GM18858 (cell line): ENCODE data around the gene EDARADD.
"Not testable (repeated sequence)": the region's sequence is repeated elsewhere in the genome, so short reads cannot be mapped to it uniquely, and the experiment has no call there.

Experiments used
- ATAC-seq: cut with Tn5 transposase; IDR thresholded peaks from one replicate; pipeline ENCODE4 v1.9.1; 2021; ENCODE audit not compliant: unreplicated experiment

The EDARADD gene

DNA sequence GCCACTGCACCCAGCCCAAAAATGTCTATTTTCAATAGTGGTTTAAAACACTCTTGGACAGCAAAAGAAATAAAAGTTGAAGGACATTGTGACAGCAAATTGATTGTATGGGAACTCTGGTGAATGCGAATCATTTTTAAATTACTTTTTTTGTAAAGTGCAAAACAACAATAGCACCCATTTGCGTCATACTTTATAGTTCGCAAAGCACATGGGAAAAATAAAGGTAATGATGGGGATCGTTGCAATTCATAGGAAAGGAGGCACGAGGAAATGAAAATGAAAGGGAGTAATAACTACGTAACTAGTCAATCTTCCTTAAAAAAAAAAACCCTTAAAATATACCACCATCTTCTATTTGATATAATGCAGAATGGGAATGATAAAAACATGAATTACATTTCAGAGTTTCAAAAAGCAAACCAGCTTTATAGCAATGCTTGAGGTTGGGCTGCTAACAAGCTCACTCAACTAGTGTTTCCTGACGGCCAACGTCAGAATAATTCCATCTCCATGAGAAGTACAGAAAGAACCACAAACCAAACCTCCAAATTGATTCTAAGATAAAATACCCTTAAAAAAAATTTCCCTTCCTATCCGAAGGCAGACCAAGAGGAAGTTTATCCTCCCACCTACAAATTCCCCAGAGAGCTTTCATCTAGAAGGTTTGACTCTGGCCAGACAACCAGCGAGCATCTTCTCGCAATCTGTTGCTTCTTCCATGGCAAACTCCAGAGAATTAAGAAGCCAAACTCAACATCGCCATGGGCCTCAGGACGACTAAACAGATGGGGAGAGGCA lies at the start of gene EDARADD:
EDARADD (plus strand) TSS at position 606 of the 801 bp plus-strand sequence; CDS start at position 765, 159 bp downstream.
- no peak for ATAC-seq

DNA sequence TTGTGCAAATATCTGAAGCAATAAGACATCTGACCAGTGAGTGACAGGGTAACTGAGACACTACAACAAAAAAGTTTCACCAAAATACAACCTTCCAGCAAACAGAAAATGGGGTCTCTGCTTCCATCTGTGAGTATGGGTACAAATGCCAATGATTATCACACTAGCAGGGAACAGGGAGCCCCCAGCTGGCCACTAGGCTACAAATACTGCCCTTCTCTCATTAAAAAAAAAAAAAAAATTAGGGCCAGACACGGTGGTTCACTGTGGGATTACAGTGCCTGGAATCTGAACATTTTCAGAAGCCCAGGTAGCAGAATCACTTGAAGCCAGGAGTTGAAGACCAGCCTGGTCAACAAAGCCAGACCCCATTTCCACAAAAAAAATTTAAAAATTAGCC lies 48.4 kb upstream of the EDARADD start:
- no peak for ATAC-seq

DNA sequence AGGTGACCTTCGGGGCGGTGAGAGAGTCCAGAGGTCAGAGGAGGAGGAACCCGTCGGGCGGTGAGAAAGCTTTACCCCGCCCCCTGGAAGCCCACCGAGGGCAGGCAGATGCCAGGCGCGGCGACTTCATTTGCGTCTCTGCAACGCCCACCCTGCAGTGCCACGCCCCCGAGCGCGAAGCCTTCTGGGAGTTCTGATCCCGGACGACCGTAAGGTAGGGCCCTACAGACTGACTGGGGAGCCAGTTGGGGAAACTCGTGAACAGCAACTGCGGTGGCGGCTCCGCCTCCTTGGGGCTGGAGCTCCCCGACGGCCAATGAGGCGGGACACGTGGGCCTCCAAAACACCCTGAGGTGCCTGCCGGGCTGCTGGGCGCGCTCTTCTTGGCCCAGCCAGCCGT lies 46.0 kb upstream of the EDARADD start:
- ATAC-seq = no peak

DNA sequence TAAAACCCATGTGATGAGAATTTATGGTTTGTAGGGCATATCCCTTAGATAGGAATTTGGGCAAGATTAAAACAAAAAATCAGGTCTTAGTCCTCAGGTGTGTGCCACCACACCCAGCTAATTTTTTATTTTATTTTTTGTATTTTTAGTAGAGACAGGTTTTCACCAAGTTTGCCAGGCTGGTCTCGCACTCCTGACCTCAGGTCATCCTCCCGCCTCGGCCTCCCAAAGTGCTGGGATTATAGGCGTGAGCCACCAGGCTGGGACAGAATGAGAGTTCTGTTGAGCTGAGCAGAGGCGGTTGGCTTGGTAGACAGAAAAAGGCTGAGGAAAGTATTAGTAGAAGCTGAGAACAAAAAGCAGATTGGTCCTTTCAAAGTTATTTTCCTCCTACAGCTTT lies 43.8 kb upstream of the EDARADD start:
- ATAC-seq = no peak

DNA sequence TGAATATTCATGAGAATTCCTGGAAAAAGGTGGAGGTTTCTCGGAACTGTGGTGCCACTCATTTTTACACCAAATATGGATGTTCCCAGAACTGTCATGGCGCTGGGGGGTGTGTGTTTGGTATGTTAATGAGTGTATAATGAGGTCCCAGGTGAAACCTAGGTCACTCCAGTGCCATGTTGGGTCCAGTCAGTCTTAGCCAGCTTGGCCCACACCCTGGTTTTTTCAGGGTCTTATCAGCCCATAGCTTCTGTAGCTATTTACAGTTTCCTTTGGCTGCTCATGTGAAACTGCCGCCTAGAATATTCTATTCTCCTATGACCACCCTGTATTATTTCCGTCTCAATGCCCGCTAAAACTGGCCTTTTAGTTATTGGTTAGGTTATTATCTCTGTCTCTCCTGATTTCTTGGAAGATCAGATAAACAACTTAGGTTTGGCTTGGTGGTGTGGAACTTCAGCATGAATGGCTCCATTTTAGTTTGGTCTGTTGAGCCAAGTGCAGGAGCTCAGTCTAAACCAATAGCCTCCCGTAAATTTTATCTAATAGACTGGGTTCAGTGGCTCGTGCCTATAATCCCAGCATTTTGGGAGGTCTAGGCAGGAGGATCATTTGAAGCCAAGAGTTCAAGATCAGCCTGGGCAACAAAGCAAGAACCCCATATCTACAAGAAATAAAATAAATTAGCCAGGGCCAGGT lies 42.1 kb upstream of the EDARADD start:
- ATAC-seq = no peak

DNA sequence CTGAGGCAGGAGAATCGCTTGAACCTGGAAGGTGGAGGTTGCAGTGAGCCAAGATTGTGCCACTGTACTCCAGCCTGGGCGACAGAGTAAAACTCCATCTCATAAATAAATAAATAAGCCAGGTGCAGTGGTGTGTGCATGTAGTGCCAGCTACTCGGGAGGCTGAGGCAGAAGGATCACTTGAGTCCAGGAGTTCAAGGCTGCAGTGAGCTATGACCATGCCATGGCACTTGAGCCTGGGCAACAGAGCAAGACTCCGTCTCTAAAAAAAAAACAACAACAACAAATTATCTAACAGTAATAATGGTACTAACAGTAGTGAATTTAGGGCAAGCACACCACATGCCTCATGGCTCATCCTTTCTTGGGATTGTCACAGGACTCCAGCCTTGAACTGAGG lies 41.3 kb upstream of the EDARADD start:
- ATAC-seq = not testable (repeated sequence)

DNA sequence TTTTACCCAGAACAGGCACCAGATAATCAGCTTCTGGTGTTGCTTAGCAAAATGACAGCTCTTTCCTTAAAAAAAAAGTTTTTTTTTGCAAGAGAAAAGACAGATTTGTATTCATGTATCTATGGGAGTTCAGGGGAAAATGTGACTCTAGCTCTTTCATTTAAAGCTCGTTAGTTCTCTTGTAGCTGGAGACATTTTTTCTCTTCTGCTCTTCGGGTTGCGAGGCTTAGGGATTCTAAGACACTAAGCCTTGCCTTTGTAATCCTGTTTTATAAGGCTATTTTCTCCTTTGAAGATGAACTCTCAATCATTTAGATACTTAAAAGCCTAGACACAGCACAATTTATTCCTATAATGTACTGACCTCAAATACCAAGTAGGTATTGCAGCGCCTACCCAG lies 40.3 kb upstream of the EDARADD start:
- no peak for ATAC-seq

DNA sequence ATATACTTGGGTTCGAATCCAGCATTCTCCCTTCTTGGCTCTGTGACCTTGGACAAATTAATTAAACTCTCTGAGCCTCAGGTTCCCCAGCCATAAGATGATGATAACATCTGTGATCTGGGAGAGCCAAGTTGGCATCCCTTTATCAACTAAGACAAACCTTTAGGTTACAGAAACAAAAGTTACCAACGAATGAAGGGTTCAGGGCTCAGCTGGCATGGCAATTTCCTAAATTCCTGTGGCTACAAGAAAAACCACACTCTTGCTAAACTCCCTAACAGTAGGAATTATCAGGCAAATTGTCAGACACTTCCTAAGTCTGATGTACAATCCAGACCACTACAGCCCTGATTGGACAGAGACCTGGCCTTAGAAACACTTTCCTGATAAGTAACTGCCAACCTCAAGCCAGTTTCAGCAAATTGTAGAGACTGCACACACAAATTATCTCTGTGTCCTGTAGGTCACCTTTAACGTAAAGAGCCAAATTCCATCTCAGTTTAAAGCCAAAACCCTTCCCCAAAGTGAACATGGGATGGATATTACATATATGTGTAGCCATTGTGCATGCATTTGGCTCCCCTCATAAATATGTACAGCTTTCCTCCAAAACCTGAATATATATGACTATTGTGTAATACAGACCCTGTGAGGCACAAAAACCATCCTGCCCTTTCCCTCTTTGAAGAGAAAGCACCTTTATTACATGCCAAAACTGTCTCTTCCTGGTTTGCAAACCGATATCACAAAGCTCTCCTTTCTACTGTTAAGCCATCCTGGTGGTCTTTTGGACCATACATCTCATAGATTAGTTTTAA lies 39.5 kb upstream of the EDARADD start:
- ATAC-seq = no peak

DNA sequence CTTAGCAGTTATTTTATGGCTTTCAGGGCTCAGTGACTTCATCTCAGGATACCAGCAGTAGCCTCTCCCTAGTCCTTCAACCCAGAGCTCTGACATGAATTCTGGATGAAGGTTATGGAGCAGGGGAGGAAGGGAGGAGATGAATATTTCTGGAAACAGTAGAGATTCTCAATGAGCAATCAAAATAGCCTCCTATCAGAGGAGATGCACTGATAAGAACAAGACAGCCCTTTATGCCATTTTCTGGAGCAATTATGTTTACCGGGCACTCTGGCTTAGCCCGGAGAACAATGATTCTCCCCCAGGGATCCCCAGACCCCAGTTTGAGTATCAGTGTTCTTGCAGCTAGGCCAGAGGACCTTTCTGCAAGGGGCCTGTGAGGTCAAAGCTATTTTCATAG lies 37.9 kb upstream of the EDARADD start:
- ATAC-seq = no peak

DNA sequence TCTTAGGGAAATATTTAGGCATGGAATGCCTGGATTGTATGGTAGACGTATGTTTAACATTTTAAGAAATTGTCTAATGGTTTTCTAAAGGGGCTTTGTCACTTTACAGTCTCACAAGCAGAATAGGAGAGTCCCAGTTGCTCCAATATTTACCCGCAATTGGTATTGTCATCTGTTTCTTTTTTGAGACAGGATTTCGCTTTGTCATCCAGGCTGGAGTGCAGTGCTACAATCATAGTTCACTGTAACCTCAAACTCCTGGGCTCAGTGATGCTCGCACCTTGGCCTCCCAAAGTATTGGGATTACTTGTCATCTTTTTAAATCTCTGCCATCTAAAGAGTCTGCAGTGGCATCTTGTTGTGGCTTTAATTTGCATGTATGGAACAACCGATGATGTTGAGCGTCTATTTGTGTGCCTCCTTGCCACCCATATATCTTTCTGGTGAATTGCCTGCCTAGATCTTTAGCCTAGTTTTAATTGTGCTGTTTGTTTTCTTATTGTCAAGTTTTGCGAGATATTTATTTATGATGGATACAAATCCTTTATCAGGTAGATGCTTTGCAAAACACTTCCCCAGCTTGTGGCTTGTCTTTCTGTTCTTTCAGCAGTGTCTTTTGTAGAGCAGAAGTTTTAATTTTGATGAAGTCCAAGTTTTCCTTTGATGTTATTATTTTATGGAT lies 32.0 kb upstream of the EDARADD start:
- no peak for ATAC-seq

DNA sequence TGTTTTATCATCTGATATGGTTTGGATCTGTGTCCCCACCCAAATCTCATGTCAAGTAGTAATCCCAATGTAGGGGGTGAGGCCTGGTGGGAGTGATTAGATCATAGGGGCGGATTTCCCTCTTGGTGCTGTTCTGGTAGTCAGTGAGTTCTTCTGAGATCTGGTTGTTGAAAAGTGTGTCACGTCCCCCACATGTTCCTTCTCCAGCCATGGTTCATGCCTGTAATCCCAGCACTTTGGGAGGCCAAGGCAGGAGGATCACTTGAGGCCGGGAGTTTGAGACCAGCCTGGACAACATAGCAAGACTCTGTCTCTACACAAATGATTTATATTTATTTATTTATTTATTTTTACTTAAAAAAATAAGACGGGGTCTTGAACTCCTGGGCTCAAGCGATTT lies 30.8 kb upstream of the EDARADD start:
- ATAC-seq = no peak

DNA sequence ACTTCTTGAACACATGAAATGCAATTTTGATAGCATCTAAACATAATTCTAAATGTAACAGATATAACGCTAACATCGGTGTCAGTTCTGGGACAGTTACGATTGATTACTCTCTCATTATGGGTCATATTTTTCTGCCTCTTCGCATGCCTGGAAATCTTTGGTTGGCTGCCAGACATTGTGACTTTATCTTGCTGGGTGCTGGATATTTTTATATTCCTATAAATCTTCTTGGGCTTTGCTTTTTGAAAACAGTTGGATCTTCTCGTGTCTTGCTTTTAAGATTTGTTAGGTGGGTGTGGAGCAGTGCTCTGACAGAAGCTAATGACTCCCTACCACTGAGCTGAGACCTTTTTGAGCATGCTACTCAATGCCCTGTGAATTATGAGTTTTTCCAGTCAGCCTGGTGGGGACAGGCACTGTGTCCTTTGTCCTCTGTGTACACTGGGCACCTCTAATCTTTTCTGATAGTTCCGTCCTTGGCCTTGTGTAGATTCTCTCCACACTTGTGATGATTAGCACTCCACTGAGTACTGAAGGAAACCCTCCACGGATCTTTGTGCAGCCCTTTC lies 28.0 kb upstream of the EDARADD start:
- no peak for ATAC-seq

DNA sequence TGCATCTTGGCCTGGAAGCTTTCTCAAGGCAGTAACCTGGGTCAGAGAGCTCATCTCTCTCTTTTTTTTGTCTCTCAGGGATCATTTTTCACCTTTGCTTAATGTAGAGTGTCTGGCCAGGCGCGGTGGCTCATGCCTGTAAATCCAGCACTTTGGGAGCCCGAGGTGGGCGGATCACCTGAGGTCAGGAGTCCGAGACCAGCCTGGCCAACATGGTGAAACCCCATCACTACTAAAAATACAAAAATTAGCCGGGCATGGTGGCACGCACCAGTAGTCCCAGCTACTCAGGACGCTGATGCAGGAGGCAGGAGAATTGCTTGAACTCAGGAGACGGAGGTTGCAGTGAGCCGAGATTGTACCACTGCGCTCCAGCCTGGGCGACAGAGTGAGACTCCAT lies 27.4 kb upstream of the EDARADD start:
- ATAC-seq = not testable (repeated sequence)

DNA sequence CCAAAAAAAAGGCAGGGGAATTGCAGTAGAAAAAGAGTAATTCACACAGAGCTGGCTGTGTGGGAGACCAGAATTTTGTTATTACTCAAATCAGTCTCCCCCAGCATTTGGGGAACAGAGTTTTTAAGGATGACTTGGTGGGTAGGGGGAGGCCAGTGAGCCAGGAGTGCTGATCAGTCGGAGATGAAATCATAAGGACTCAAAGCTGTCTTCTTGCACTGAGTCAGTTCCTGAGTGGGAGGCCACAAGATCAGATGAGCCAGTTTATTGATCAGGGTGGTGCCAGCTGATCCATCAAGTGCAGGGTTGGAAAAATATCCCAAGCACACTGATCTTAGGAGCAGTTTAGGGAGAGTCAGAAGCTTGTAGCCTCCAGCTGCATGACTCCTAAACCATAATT lies 23.7 kb upstream of the EDARADD start:
- no peak for ATAC-seq

DNA sequence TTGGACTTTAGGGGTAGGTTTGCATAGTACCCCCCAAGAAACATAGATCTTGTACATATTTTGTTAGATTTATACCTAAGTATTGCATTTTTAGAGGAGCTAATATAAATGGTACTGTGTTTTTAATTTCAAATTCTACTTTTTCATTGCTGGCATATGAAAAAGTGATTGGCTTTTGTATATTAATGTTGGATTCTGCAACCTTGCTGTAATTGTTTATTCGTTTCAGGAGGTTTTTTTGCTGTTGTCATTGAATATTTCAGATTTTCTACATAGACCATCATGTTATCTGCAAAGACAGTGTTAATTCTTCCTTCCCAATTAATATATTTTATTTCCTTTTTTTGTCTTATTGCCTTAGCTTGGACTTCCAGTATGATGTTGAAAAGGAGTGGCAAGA lies 23.0 kb upstream of the EDARADD start:
- ATAC-seq = no peak

DNA sequence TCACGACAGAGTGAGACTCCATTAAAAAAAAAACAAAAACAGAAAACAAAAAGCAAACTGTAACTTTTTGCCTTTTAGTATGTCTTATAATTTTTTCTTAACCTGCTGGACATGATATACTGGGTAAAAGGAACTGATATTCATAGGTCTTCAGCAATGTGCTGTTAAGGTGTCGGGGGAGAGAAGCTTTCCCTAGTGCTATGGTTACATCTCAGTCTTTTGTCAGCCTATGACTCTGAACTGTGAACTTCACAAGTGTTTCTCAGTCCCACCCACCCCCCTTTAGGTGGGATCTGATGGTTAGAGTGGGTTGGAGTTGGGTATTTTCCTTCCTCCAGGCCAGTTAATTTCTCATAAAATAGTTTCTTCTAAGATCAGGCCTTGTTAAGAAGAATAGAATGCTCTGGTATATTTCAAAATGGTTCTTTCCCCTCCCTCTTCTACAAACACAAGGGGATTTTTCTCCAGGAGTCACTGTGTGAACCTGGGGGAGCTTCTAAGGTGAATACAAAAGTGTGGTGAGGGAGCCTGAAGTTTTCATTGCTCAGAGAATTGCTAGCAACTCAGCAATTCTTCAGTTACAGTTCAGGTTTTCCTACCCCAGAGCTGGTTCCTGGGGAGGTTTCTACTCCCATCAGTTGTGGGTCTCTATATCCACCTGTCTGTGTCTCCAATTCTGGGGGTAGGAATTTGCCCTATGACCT lies 16.1 kb upstream of the EDARADD start:
- no peak for ATAC-seq

DNA sequence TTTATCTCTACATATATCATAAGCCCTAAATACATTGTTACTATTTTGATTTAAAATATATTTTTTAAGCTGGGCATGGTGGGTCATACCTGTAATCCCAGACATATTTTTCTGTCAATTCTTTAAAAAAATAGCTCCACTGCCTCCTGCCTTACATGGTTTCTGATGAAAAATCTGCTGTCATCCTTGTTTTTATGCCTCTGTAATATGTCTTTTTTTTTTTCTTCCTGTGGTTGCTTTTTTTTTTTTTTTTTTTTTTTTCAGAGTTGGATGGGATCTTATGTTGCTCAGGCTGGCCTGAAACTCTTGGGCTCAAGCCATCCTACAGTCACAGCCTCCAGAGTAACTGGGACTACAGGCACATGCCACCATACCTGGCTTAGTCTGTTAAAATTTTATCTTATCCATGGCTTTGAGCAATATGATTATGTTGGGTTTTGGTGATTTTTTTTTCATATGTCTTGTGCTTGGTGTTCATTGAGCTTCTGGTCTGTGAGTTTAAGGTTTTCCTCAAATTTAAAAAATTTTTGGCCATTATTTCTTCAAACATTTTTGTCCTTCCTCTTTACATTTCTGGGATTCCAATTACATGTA lies 12.4 kb upstream of the EDARADD start:
- ATAC-seq = no peak

DNA sequence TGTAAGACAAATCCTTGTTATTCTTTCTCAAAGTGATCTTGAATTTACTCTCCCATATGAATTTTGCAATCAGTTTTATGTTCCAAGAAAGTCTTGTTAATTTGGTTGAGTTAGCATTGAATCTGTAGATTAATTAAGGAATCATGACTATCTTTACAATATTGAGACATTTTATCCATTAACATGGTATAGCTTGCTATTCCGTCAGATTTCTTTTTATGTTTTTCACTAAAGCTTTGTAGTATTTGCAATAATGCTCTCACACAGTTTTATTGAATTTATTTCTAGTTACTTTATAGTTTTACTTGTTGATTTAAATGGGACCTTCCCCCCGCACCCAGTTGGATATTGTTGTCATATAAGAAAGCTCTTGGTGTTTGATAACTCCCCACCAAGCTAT lies 5.8 kb upstream of the EDARADD start:
- no peak for ATAC-seq

DNA sequence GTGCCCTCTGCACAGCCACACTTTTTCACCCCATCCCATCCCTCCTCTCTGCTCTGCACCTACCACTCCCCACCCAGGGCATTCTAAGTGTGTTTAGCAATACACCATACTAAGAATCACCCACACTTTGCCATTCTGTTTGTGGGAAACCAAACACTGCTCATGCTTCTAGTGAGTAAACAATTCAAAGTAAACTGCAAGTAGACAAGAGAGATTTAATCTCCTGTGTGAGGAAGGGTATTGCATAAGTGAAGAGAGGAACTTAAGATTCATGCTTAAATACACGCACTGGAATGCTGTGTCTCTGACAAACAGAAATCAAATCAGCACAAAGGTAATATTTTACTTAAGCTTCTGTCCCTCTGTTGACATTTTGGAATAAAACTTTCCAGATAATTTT lies 4.8 kb upstream of the EDARADD start:
- no peak for ATAC-seq

DNA sequence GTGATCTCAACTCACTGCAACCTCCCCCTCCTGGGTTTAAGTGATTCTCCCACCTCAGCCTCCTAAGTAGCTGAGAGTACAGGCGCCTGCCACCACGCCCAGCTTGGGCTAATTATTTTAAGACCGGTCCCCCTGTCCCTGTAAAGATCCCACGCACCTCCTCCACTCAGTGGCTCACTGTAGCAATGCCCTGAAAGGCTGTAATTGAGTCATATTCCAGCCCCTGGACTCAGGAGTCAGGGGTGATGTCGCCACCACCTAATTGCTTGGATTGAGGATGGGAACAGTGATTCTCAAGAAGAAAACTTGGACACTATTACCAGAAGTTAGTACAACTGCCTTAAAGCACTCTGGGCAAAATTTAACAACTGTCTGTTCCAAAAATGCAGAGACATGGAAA lies 3.1 kb upstream of the EDARADD start:
- ATAC-seq = no peak
